MM.1S (cell line): Measurements from ENCODE around the gene PLK5.

Experiments used
- CTCF ChIP-seq: fragments of 300-600 bp; sonication (generic); IDR thresholded peaks from 2 replicates; pipeline ENCODE4 v1.5.1; 2016; ENCODE audit warnings: antibody characterized with exemption, low read length, mixed read lengths
- EZH2 ChIP-seq: fragments of 300-600 bp; sonication (generic); optimal IDR thresholded peaks from 2 replicates; pipeline ENCODE3; 2017; ENCODE audit warnings: low read depth, mild to moderate bottlenecking, antibody characterized with exemption, low read length, mixed read lengths

- TF ChIP-seq EZH2 = no peak
- TF ChIP-seq CTCF = peak; percentile 76
Observed at GRCh38 chr19:1503089-1503924, 20.6 kb upstream of the PLK5 start.
